K562 treated with DMSO at 1 percent for 4 hours (cell line): ENCODE measurements around the gene RAB1A. TPM values are rescaled to one million over a fixed set of nuclear protein-coding genes. Genes with fewer than 3 reads are reported as not detected.

Experiments used
- total RNA-seq: library from RNA; unstranded; fragments of 300-600 nt; gene quantifications from 2 replicates; pipeline ENCODE4 v1.2.3, GENCODE V29; 2022; ENCODE audit not compliant: insufficient read depth

The RAB1A gene
- total RNA-seq = 82.9 and 87.1 TPM in 2 replicates

DNA sequence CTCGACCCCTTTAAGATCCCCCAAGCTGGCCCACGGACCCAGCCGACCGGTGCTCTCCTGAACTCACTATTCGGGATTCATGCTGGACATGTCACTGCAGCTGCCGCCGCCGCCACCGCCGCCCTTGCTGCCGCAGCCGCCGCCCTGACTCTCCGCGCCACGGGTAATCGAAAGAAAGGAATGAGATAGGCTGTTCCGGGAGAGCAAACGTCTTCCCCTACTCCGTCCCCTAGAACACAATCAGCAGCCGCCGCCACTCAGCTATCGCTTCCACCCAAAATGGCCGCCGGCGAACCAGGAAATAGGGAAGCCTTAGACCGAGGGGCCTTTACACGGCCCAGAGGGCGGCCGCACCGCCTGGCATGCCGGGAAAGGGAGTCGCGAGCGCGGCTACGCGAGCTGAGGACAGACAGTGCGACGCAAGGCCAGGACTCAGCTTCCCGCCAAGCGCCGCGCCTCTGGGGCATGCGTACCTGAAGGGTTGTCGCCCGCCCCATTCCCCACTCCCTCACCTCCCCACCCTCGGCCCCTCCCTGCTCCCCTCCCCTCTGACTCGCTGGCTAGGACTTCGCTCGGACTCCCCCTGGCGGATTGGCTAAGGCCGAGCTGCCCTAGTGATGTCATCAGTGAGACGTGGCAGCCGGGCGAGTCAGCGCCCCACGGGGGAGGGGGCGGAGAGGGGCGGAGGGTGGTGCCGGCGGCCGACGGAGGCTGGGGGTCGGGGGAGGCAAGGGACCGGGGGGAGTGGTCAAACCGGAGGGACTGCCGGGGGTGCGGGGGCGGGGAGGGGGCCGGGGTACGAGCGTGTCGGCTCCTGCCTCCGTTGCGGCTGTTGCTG, at the start of gene RAB1A:
Gene RAB1A, minus strand, starts transcription at position 281 of the 838 bp plus-strand sequence. Its CDS starts 191 bp downstream, at position 90.

GRCh38 chr2:65056215-65057053, 73.5 kb downstream of the RAB1A start, which contains the start of gene CEP68:
CEP68 (plus strand) TSS chr2:65056416; CDS start chr2:65069445, 13,029 bp downstream.

Other genes starting within 250 kb of the RAB1A start
- gene SLC1A4, start 140.7 kb downstream of the RAB1A start, total RNA-seq = 32.9 and 38.3 TPM in 2 replicates
- gene CEP68, start 73.7 kb downstream of the RAB1A start, total RNA-seq = 4.1 and 4.6 TPM in 2 replicates
- 161 and 183 TPM in 2 replicates for gene ACTR2, start 97.7 kb upstream of the RAB1A start, total RNA-seq